ENCODE results near the gene GMIP. TPM values are rescaled to one million over a fixed set of nuclear protein-coding genes. Genes with fewer than 3 reads are reported as not detected.

GMIP gene
- polyA plus RNA-seq, 1 of the 3 experiments (the other 2 are of a cell fraction): 6.3 TPM

GRCh38 chr19:19649155-19649554 lies 5.7 kb upstream of the GMIP start:
- Histone ChIP-seq H3K9me2 (no peaks in the 10 kb centered on the region), H3K4me3 (ENCODE audit: low read depth in 2 of 2, low read length in 1 of 2) (no peak overlapping the region), H3F3A (replicated peaks; ENCODE audit: insufficient read depth) (peaks cover 3% of the 10 kb centered on the region), H2AFZ (ENCODE audit: low read depth) (no peak overlapping the region), H3K4me1 (ENCODE audit: control insufficient read depth in 1 of 2, insufficient read depth in 2 of 2, low read depth in 1 of 2, low read length in 1 of 2) (peaks cover 0 to 2% of the 10 kb centered on the region in 2 experiments; a peak in 1 of 4 replicates), H3K4me2 (no peak overlapping the region), H3K27me3 (ENCODE audit: insufficient read depth) (no peaks in the 10 kb centered on the region), H3K27ac (ENCODE audit: low read depth in 2 of 2, low read length in 1 of 2) (no peak overlapping the region), H3K79me2 (ENCODE audit: insufficient read depth) (no peaks in the 10 kb centered on the region), H4K20me1 (ENCODE audit: insufficient read depth) (no peaks in the 10 kb centered on the region), H3K9me3 (no peaks in the 10 kb centered on the region), H3K9ac (no peak overlapping the region), H3K36me3 (replicated peaks in 1 of 2; ENCODE audit: control insufficient read depth in 1 of 2, insufficient read depth in 2 of 2, low read length in 1 of 2) (peaks cover 7 to 82% of the 10 kb centered on the region in 2 experiments)
- no peak for TF ChIP-seq MEF2A (IDR thresholded peaks at IDR 0.05; ENCODE audit: borderline replicate concordance, low read depth)
- no peak for TF ChIP-seq GABPA (IDR thresholded peaks at IDR 0.05; ENCODE audit: low read depth)
- CTCF ChIA-PET: interaction anchor here (5.5 kb wide), 1 partner anchor 117 kb away, joined by 49 read pairs; no protein-coding TSS in a partner anchor
- no peak for DNase-seq
- WGBS (ENCODE audit: low lambda C conversion rate): 87% methylated on average over 6 of the region's 6 CpGs
- POLR2A ChIA-PET: no interaction called here

DNA sequence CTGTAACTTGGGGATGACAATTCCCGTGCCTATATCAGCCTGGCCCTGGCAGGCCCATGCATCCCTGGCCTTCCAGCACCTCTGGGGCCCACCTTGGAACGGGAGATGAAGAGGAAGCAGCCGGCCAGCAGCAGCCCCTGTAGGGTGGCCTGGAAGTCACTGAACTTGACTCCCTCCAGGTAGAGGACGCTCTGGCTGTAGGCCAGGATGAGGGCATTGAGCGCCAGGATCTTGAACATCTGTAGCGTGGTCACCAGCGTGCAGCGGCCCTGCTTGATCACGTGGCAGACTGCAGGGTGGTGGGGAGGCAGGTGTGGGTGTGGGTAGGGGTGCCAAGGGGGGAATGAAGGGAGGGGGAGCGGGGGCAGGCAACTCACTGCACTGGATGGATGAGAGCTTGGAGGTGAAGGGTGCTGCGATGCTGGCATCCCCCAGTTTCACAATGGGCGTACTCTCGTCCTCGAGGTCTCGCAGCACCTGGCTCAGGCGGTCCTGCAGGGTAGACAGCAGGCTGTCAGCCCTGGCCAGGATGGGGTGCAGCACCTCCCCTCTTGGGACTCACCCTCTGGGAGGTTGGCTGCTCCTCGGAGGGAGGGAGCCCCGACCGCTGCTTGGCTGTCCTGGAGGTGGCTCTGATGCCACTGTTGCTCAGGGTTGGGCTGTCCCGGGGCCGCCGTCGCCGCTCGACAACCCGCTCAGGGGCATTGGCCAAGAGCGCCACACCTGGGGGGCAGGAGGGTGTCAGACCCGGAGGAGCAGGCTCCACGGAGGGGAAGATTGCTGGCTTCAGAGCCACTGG lies 3.8 kb upstream of the GMIP start:
- H3K9ac ChIP-seq: no peak overlapping the region

More for the DNA sequence above, 3.8 kb upstream of the GMIP start:
- peaks cover 3% of the 10 kb centered on the region for H3F3A ChIP-seq (replicated peaks; ENCODE audit: insufficient read depth)
- peaks cover 0 to 10% of the 10 kb centered on the region in 2 experiments; a peak in 1 of 4 replicates for H3K4me1 ChIP-seq (ENCODE audit: control insufficient read depth in 1 of 2, insufficient read depth in 2 of 2, low read depth in 1 of 2, low read length in 1 of 2)
- H3K36me3 ChIP-seq (replicated peaks in 1 of 2; ENCODE audit: control insufficient read depth in 1 of 2, insufficient read depth in 2 of 2, low read length in 1 of 2): peaks cover 7 to 63% of the 10 kb centered on the region in 2 experiments
- no peaks in the 10 kb centered on the region for H3K9me2 ChIP-seq
- no peaks in the 10 kb centered on the region for H3K9me3 ChIP-seq
- H3K27me3 ChIP-seq (ENCODE audit: insufficient read depth): no peaks in the 10 kb centered on the region
- H3K27ac ChIP-seq (ENCODE audit: low read depth in 2 of 2, low read length in 1 of 2): no peak overlapping the region; a peak in 1 of 4 replicates
- ChIA-PET POLR2A (no interaction called here), CTCF (interaction anchor here (0.9 to 1.4 kb wide), 2 partner anchors 95 to 115 kb away, joined by 3 read pairs; no protein-coding TSS in a partner anchor)
- no peaks in the 10 kb centered on the region for H4K20me1 ChIP-seq (ENCODE audit: insufficient read depth)
- H2AFZ ChIP-seq (ENCODE audit: low read depth): no peak overlapping the region
- no peak overlapping the region for H3K4me3 ChIP-seq (ENCODE audit: low read depth in 2 of 2, low read length in 1 of 2)
- no peak overlapping the region for H3K4me2 ChIP-seq
- TF ChIP-seq TCF12 (IDR thresholded peaks at IDR 0.05) (no peak), ELF1 (IDR thresholded peaks at IDR 0.05) (no peak), CHD2 (IDR thresholded peaks at IDR 0.05; ENCODE audit: low read length, partially characterized antibody) (no peak), SIN3A (IDR thresholded peaks at IDR 0.05; ENCODE audit: borderline replicate concordance, low read depth, low read length) (no peak), EZH2phosphoT487 (IDR thresholded peaks at IDR 0.05; ENCODE audit: borderline replicate concordance, low read depth) (no peak), NFIC (IDR thresholded peaks at IDR 0.05; ENCODE audit: borderline replicate concordance) (no peak), PBX3 (IDR thresholded peaks at IDR 0.05) (no peak), JUND (IDR thresholded peaks at IDR 0.05) (no peak), FOXJ3 (CRISPR knock-in tag; IDR thresholded peaks at IDR 0.05) (no peak), FOSL2 (IDR thresholded peaks at IDR 0.05; ENCODE audit: borderline replicate concordance, low read depth) (no peak), GABPA (IDR thresholded peaks at IDR 0.05; ENCODE audit: low read depth) (no peak), FOXM1 (IDR thresholded peaks at IDR 0.05; ENCODE audit: low read depth) (no peak), SMC3 (IDR thresholded peaks at IDR 0.05; ENCODE audit: low read depth, low read length) (no peak), RAD21 (IDR thresholded peaks at IDR 0.05; ENCODE audit: low read length) (no peak), RCOR1 (IDR thresholded peaks at IDR 0.05; ENCODE audit: low read length) (no peak), GATA2 (CRISPR knock-in tag; IDR thresholded peaks at IDR 0.05) (no peak), TAF1 (IDR thresholded peaks at IDR 0.05; ENCODE audit: borderline replicate concordance, low read depth, low read length) (no peak)
- TF ChIP-seq, protein P1, sequence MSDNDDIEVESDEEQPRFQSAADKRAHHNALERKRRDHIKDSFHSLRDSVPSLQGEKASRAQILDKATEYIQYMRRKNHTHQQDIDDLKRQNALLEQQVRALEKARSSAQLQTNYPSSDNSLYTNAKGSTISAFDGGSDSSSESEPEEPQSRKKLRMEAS (IDR thresholded peaks at IDR 0.05; ENCODE audit: low read depth): no peak
- TF ChIP-seq, protein P2, sequence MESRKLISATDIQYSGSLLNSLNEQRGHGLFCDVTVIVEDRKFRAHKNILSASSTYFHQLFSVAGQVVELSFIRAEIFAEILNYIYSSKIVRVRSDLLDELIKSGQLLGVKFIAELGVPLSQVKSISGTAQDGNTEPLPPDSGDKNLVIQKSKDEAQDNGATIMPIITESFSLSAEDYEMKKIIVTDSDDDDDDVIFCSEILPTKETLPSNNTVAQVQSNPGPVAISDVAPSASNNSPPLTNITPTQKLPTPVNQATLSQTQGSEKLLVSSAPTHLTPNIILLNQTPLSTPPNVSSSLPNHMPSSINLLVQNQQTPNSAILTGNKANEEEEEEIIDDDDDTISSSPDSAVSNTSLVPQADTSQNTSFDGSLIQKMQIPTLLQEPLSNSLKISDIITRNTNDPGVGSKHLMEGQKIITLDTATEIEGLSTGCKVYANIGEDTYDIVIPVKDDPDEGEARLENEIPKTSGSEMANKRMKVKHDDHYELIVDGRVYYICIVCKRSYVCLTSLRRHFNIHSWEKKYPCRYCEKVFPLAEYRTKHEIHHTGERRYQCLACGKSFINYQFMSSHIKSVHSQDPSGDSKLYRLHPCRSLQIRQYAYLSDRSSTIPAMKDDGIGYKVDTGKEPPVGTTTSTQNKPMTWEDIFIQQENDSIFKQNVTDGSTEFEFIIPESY (IDR thresholded peaks at IDR 0.05; ENCODE audit: borderline replicate concordance, low read depth): no peak
- TF ChIP-seq, protein P3, sequence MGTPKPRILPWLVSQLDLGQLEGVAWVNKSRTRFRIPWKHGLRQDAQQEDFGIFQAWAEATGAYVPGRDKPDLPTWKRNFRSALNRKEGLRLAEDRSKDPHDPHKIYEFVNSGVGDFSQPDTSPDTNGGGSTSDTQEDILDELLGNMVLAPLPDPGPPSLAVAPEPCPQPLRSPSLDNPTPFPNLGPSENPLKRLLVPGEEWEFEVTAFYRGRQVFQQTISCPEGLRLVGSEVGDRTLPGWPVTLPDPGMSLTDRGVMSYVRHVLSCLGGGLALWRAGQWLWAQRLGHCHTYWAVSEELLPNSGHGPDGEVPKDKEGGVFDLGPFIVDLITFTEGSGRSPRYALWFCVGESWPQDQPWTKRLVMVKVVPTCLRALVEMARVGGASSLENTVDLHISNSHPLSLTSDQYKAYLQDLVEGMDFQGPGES (IDR thresholded peaks at IDR 0.05; ENCODE audit: low read depth, low read length): no peak
- 91% methylated on average over 9 of the region's 29 CpGs for WGBS (ENCODE audit: low lambda C conversion rate)
- H3K79me2 ChIP-seq (ENCODE audit: insufficient read depth): no peaks in the 10 kb centered on the region
- no peak for DNase-seq

All from SK-N-SH (cell line).